Right renal cortex interstitium (tissue), 3 donors: ENCODE data around the gene TCF20. TPM values are rescaled to one million over a fixed set of nuclear protein-coding genes. Genes with fewer than 3 reads are reported as not detected.

ENCODE experiments used
- DNase-seq, 3 donors: peaks; one replicate each; pipeline ENCODE4 v3.0.0-alpha.2; 2013; ENCODE audit warnings: low read depth in 3 of 3, low spot score in 2 of 3
- polyA plus RNA-seq, 3 donors: library from polyadenylated mRNA; unstranded; fragments of 120-200 nt; gene quantifications; one replicate each; pipeline ENCODE4 v1.2.1, GENCODE V29; 2013; ENCODE audit not compliant: insufficient read length in 3 of 3

TCF20 gene
- 10 to 100 TPM; 26.2 to 27.0 (median 26.5) TPM for polyA plus RNA-seq

GRCh38 chr22:42270510-42271190 is at the start of gene TCF20:
TCF20 (minus strand) TSS chr22:42270653; CDS start chr22:42215305, 55,348 bp downstream.
- DNase-seq, result peak in 1 of 3 donors; percentile 60

GRCh38 chr22:42319386-42319785 is 48.9 kb upstream of the TCF20 start:
- DNase-seq, result no peak

GRCh38 chr22:42318967-42319366 is 48.5 kb upstream of the TCF20 start:
- no peak for DNase-seq

GRCh38 chr22:42317691-42318547 is 47.5 kb upstream of the TCF20 start:
- no peak for DNase-seq

- DNase-seq, result no peak
Observed at GRCh38 chr22:42317008-42317407, 46.6 kb upstream of the TCF20 start.

GRCh38 chr22:42315392-42315756 is 44.9 kb upstream of the TCF20 start:
- no peak for DNase-seq

GRCh38 chr22:42314709-42315391 is 44.4 kb upstream of the TCF20 start:
- DNase-seq, result no peak

- no peak for DNase-seq
Observed at GRCh38 chr22:42313804-42314581, 43.5 kb upstream of the TCF20 start.

- no peak for DNase-seq
Observed at GRCh38 chr22:42313204-42313603, 42.8 kb upstream of the TCF20 start.

GRCh38 chr22:42310291-42311015 is 40.0 kb upstream of the TCF20 start:
- no peak for DNase-seq

GRCh38 chr22:42309865-42310264 is 39.4 kb upstream of the TCF20 start:
- no peak for DNase-seq

GRCh38 chr22:42308892-42309468 is 38.5 kb upstream of the TCF20 start:
- no peak for DNase-seq

GRCh38 chr22:42307806-42308563 is 37.5 kb upstream of the TCF20 start:
- no peak for DNase-seq

GRCh38 chr22:42306010-42306409 is 35.6 kb upstream of the TCF20 start:
- no peak for DNase-seq

GRCh38 chr22:42304324-42304790 is 33.9 kb upstream of the TCF20 start:
- DNase-seq, result no peak

GRCh38 chr22:42303396-42304323 is 33.2 kb upstream of the TCF20 start:
- no peak for DNase-seq

GRCh38 chr22:42301742-42302102 is 31.3 kb upstream of the TCF20 start:
- no peak for DNase-seq
